OCI-LY3 (cell line): ENCODE results near the gene SRPK2.

Source experiments
- H2AFZ ChIP-seq: fragments of 200-600, 300-600 bp; shearing (Covaris generic); 2 replicates; pipeline ENCODE4 v1.6.0; 2014; ENCODE audit warnings: antibody characterized with exemption, low read depth, low read length
- H3K27ac ChIP-seq: fragments of 200-600, 300-600 bp; sonication (generic); 2 replicates; pipeline ENCODE4 v1.5.1; 2014; ENCODE audit warnings: mild to moderate bottlenecking, low read length, moderate library complexity, mixed read lengths
- H3K27me3 ChIP-seq: fragments of 200-600, 300-600 bp; sonication (generic); 2 replicates; pipeline ENCODE4 v1.6.1; 2014; ENCODE audit warnings: low read depth, low read length, mixed read lengths
- H3K36me3 ChIP-seq: fragments of 200-600, 300-600 bp; sonication (generic); replicated peaks from 2 replicates; pipeline ENCODE3; 2014; ENCODE audit warnings: low read depth, low read length, mixed read lengths
- H3K4me1 ChIP-seq: fragments of 300-600, 200-600 bp; sonication (generic); 2 replicates; pipeline ENCODE4 v1.6.1; 2014; ENCODE audit warnings: low read length, mixed read lengths
- H3K4me2 ChIP-seq: fragments of 200-600, 300-600 bp; sonication (generic); 2 replicates; pipeline ENCODE4 v1.6.1; 2014; ENCODE audit warnings: low read length, mixed read lengths
- H3K4me3 ChIP-seq: fragments of 300-600, 200-600 bp; sonication (generic); 2 replicates; pipeline ENCODE4 v1.5.1; 2014; ENCODE audit warnings: antibody characterized with exemption, mild to moderate bottlenecking, low read length, moderate library complexity
- H3K79me2 ChIP-seq: fragments of 300-600, 200-600 bp; shearing (Covaris generic); 2 replicates; pipeline ENCODE4 v1.6.1; 2014; ENCODE audit warnings: mild to moderate bottlenecking, low read length, mixed read lengths
- H3K9ac ChIP-seq: fragments of 300-600, 200-600 bp; shearing (Covaris generic); 2 replicates; pipeline ENCODE4 v1.6.0; 2014; ENCODE audit warnings: mild to moderate bottlenecking, low read length, moderate library complexity
- H3K9me3 ChIP-seq: fragments of 200-600, 300-600 bp; shearing (Covaris generic); 2 replicates; pipeline ENCODE4 v1.6.1; 2014; ENCODE audit warnings: low read length, mixed read lengths; ENCODE audit not compliant: insufficient read depth
- H4K20me1 ChIP-seq: fragments of 200-600, 300-600 bp; sonication (generic); 2 replicates; pipeline ENCODE4 v1.6.1; 2016; ENCODE audit warnings: low read length, mixed read lengths; ENCODE audit not compliant: insufficient read depth
- CTCF ChIP-seq: fragments of 200-600, 300-600 bp; sonication (generic); IDR thresholded peaks from 2 replicates; pipeline ENCODE4 v1.5.1; 2014; ENCODE audit warnings: antibody characterized with exemption, low read length, low read depth
- EZH2phosphoT487 ChIP-seq: fragments of 200-600 bp; shearing (Covaris generic); IDR thresholded peaks from 2 replicates; pipeline ENCODE4 v1.6.1; 2018; ENCODE audit warnings: antibody characterized with exemption, mixed run types, low read depth

The SRPK2 gene

GRCh38 chr7:105289704-105290103 lies 99.0 kb downstream of the SRPK2 start:
- Histone ChIP-seq H3K4me2 (no peak overlapping the region), H3K36me3 (no peaks in the 10 kb centered on the region), H3K9me3 (no peaks in the 10 kb centered on the region), H3K27me3 (no peaks in the 10 kb centered on the region), H3K4me3 (no peak overlapping the region), H3K4me1 (0 out of 2 replicates have a peak, but pooled peaks cover 2% of the 10 kb centered on the region), H4K20me1 (0 out of 2 replicates have a peak, but pooled peaks cover 4% of the 10 kb centered on the region), H3K79me2 (peaks cover 10% of the 10 kb centered on the region; the same call in 1 of the 2 replicates), H2AFZ (no peak overlapping the region), H3K27ac (no peak overlapping the region), H3K9ac (no peak overlapping the region)
- no peak for TF ChIP-seq CTCF
- TF ChIP-seq EZH2phosphoT487, result no peak

- Histone ChIP-seq H2AFZ (no peak overlapping the region), H3K27ac (no peak overlapping the region), H3K79me2 (peaks cover 17% of the 10 kb centered on the region), H3K4me2 (no peak overlapping the region), H3K9me3 (no peaks in the 10 kb centered on the region), H3K4me3 (no peak overlapping the region), H3K27me3 (no peaks in the 10 kb centered on the region), H3K36me3 (no peaks in the 10 kb centered on the region), H3K9ac (no peak overlapping the region), H3K4me1 (0 out of 2 replicates have a peak, but pooled peaks cover 2% of the 10 kb centered on the region), H4K20me1 (0 out of 2 replicates have a peak, but pooled peaks cover 8% of the 10 kb centered on the region)
- TF ChIP-seq EZH2phosphoT487, result no peak
- no peak for TF ChIP-seq CTCF
Observed at GRCh38 chr7:105286441-105286840, 102.3 kb downstream of the SRPK2 start.

GRCh38 chr7:105285118-105285874 lies 103.4 kb downstream of the SRPK2 start:
- no peak overlapping the region for H3K9ac ChIP-seq
- peaks cover 21% of the 10 kb centered on the region for H3K79me2 ChIP-seq
- H3K27me3 ChIP-seq, result no peaks in the 10 kb centered on the region
- TF ChIP-seq CTCF (no peak), EZH2phosphoT487 (no peak)
- no peak overlapping the region for H2AFZ ChIP-seq
- no peak overlapping the region for H3K4me2 ChIP-seq
- H3K27ac ChIP-seq, result no peak overlapping the region
- 0 out of 2 replicates have a peak, but pooled peaks cover 8% of the 10 kb centered on the region for H4K20me1 ChIP-seq
- no peaks in the 10 kb centered on the region for H3K36me3 ChIP-seq
- H3K9me3 ChIP-seq, result no peaks in the 10 kb centered on the region
- H3K4me1 ChIP-seq, result peaks cover 4% of the 10 kb centered on the region; the same call in 1 of the 2 replicates
- H3K4me3 ChIP-seq, result no peak overlapping the region

GRCh38 chr7:105284014-105284413 lies 104.7 kb downstream of the SRPK2 start:
- Histone ChIP-seq H3K9me3 (no peaks in the 10 kb centered on the region), H3K4me3 (no peak overlapping the region), H4K20me1 (peaks cover 8% of the 10 kb centered on the region; the same call in 1 of the 2 replicates), H3K4me1 (peaks cover 13% of the 10 kb centered on the region), H3K27ac (no peak overlapping the region), H3K9ac (no peak overlapping the region), H3K36me3 (no peaks in the 10 kb centered on the region), H2AFZ (no peak overlapping the region), H3K4me2 (no peak overlapping the region), H3K27me3 (no peaks in the 10 kb centered on the region), H3K79me2 (peaks cover 21% of the 10 kb centered on the region)
- TF ChIP-seq CTCF (no peak), EZH2phosphoT487 (no peak)
